Nucleus accumbens (tissue), 56 donors: ENCODE measurements around the gene AQP5.

ENCODE experiments used
- DNase-seq, 56 donors: peaks; one replicate each; lab custom pipeline; 2025; lab: John Stamatoyannopoulos, UW

AQP5 gene

DNA sequence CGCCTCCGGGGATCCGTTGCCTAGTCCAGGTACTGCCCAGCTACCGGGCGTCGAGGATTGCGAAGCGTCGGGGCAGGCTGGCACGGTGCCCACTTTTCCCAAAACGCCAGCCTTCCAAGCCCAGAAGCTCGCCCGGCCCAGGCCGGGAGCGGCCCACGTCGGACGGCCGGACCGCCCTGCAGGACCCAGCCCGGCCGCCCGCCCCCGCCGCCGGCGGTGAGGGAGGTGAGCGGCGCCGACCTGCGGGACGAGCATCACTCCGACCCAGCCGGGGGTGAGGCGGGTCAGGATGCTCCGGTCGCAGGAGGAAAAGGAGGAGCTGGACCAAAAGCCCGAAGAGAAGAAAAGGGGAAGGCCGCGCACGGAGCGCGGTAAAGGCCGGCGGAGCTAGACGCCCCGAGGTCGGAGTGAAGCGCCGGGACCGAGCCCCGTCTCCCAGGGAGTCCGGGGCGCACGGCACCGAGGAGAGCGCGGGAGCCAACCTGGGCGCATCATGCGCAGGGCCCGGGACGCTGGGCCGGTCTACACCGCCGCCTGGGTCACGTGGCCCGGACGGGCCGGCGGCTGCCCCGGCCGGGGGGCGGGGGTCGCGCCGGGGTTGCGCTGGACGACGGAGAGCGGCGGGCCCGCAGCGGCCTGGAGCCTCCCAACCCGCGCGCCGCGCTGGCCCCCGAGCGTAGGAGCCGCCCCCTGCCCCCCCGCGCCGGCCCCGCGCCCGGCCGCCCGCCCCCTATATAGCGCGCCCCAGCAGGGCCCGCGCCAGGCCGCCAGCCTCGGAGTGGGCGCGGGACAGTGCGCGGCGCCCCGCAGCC, at the start of gene AQP5:
AQP5 (plus strand) TSS at position 762 of the 812 bp plus-strand sequence. CDS start 146 bp downstream, outside the sequence.
- DNase-seq = peak in 1 of 56 donors; percentile 29

DNA sequence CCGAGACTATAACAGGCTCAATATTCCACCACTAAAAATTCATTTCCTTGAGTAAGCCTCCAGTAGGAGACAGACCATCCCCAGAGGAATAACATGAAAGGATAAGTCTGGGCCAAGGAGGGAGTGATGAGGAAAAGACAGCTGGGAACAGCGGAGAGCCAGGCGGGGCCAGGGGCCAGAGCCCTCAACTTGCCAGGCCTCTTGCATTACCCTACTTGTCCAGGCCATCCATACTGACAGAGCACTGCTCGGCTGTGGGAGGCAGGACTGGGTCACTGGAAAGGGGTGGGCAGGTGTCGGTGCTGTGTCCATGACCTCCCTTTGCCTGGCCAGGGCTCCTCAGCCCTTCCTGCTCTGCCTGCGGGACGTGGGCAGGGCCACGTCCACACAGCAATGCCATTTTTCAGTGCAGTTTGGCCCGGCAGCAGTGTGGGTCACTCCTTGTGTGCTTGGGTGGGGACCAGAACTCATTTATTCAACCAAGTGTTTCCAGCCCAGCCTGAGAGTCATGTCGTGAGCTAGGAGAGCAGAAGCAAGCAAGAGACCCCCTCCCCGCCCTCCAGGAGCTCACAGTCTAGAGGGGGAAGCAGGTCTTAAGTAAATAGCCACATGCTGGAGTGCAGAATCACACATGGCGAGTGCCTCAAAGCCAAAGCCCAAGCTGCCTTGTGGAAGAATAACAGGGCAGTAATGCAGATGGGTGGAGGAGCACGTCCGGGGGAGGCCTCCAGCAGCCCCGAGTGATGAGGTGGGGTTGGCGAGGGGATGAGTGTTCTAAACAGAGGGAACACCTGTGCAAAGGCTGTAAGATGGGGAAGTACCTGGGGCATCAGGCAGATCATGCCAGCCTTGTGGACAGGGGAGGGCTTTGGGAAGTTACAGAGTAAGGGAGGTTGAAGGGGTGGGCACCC, 49.1 kb upstream of the AQP5 start:
- DNase-seq = no peak

DNA sequence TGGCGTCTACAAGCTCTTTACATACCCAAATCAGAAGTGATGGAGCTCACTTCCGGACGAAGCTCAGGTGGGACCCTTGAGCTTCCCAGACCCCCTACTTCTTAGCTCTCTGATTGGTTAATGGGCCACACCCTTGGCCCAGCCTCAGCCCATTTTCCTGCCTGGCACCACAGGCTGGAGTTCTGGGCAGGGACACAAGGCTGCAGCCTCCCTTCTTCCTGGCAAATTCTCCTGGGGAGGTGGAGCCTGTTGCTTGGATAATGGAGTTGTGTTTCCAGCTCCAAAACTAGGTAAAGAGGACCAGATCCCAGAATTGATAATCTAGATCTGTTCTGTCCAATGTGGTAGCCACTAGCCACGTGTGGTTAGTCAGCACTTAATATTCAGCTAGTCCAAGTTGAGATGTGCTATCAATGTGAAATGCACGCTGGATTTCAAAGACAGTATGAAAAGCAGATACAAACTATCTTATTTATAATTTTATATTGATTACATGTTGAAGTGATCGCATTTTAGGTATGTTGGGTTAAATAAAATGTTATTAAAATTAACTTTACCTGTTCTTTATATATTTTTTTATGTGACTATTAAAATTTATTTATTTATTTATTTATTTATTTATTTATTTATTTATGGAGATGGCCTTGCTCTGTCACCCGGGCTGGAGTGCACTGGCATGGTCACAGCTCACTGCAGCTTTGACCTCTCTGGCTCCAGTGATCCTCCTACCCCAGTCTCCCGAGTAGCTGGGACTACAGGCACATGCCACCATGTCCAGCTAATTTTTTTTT, 45.3 kb upstream of the AQP5 start:
- no peak for DNase-seq

DNA sequence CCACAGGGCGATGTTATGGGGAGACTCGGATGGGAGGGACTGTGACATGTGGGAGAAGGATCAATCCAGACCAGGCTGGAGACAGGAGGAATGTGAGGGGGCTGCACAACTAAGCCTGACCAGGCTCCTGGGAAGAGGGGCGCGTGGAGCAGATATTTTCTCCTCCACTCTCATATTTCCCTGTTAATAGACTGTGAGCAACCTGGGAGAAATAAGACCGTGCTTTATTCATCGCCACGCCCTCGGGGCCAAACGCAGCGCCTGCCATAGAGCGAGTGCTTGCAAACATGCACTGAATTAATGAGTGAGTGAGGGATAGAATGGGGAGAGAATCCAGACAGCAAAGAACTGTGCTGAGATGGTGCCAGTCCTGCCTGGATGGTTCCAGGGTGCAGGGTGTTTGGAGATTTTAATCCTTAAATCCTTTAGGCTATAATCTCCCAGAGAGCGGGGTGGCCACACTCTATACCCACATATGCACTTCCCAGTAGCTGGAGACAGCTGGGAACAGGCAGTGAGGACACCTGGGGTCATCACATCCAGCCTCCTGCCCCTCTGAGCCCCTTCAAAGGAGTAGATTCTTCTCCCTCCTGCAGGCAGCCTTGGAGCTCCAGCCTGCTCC, 44.4 kb upstream of the AQP5 start:
- DNase-seq = no peak

DNA sequence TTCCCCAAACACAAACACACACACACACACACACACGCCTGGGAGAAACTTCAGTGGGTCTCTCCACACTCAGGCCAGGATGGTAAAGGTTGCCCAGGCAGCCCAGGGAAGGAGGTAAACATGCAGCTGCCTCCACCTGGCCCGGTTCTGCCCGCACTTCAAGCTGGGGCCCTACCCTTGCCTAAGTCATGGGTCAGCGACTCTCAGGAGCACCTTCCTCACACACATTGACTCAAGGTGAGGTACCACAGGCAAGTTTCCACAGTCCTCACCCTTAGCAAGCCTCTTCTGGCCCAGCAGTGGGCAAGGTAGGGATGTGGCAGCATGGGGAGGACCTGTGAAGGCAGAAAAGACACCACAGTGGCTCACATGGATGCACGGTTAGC, 43.9 kb upstream of the AQP5 start:
- DNase-seq = no peak

DNA sequence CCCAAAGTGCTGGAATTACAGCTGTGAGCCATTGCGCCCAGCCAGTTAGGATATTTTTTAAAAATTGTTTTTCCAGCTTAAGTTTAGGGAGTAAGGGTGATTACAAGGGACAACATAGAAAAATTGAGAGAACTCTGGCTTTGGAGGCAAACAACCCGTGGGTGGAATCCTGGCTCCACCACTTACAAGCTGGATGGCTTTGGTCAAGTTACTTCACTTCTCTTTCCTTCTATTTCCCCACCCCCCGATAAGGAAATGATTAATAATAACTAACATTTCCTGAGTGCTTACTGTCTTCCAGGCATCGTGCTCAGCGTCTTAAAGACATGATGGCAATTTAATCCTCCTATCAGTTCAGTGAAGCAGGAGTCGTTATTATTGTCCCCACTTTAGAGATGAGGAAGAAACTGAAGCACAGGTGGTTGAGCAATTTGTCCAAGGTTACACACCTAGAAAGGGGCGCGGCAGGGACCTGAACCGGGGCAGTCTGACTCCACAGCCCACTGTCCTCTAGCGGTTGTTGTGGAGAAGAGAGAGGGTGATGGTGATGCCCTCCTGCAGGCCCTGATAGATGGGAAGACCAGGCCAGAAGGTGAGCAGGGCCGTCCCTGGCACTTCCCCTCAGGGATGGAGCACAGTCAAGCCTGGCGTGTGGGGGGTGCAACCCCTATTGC, 41.3 kb upstream of the AQP5 start:
- DNase-seq = no peak

DNA sequence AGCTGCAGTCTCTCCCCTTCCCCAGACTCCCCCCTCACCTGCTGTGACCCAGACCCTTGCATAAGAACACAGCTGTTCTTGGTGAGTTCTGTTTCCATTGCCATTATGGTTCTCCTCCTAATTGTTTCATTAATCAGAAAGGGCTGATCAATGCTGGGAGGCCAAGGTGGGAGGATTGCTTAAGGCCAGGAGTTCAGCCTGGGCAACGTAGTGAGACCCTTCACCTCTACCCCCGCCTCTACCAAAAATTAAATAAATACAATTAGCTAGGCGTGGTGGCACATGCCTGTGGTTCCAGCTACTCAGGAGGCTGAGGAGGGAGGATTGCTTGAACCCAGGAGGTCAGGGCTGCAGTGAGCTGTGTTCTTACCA, 40.8 kb upstream of the AQP5 start:
- DNase-seq = no peak

DNA sequence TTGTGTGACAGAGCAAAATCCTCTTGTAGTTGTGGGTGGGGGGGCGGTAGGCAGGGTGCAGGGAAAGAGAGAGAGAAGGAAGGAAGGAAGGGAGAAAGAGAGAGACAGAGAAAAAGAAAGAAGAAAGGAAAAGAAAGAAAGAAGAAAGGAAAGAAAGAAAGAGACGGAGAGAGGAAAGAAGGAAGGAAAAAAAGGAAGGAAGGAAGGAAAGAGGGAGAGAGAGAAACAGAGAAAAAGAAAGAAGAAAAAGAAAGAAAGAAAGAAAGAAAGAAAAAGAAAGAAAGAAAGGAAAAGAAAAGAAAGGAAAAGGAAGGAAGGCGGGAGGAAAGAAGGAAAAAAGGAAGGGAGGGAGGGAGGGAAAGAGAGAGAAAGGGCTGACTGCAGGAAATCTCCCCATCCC, 40.4 kb upstream of the AQP5 start:
- DNase-seq = no peak

DNA sequence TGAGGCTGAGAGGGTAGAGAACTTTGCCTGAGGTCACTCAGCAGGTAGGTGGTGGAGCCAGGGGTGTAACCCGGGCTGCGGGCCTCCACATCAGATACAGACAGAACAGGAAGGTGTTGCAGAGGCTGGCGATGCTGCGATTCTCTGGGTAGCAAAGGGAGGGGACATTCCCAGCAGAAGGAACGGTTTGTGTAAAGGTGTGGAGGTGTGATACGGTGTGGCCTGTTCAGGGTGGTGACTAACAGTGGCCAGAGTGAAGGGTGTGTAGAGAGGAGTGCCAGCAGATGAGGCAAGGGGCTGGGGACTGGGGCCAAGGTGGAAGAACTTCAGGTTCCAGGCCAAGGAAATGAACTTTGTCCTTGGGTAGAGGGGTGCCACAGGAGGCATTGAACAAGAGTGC, 39.7 kb upstream of the AQP5 start:
- DNase-seq = no peak

DNA sequence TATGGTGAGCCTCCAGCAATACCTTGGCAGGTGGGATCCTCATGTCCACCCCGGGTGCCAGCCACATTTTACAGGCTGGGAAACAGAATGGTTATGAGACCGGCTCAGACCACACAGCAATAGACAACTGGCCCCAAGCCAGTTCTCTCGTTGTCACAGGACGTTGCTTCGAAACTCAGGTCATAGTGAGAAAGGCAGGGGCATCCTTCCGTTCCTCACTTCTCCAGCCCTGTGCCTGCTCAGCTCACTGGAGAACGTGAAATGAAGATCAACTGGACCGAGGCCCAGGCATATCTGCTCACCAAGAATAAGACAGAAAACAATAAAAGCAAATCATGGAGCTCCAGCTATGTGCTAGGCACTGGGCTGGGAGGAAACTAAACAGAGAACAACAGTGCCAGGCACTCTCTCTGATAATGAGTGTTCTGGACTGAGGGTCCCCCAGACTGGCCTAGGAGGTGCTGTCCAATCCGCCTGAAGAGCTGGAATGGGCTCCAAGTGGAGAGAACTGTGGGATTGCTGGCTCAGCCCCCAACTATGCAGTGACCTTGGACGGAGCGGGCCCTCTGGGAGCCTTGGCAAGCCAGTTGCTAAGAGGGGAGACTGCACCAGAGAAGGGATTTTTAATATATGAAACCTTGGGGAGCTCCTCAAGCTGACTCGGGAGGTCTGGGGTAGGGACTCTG, 39.2 kb upstream of the AQP5 start:
- DNase-seq = no peak

DNA sequence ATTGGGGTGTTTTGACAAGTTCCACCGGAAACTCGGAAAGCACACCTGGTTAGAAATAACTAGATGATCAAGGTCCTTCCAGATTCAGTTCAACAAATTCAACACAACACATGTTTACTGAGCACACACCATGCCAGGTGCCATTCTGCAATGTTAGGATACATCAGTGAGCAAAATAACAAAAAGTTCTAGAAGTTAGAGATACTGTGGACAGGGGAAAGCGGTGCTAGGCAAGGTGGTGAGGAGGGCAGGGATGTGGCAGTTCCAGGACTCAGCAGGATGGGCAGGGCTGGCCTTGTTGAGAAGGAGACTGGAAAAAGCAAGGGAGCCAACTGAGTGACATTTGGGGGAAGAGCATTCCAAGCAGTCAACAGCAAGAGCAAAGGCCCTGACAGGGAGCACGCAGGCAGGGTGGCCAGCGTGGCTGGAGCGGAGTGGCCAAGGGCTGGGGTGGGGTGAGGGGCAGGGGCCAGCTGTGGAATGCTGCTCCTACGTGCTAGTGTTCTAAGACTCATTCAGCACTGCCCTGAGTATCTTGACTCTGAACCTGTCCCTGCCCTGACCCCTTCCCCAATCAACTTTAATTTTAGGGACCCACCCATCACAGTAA, 38.5 kb upstream of the AQP5 start:
- DNase-seq = no peak

DNA sequence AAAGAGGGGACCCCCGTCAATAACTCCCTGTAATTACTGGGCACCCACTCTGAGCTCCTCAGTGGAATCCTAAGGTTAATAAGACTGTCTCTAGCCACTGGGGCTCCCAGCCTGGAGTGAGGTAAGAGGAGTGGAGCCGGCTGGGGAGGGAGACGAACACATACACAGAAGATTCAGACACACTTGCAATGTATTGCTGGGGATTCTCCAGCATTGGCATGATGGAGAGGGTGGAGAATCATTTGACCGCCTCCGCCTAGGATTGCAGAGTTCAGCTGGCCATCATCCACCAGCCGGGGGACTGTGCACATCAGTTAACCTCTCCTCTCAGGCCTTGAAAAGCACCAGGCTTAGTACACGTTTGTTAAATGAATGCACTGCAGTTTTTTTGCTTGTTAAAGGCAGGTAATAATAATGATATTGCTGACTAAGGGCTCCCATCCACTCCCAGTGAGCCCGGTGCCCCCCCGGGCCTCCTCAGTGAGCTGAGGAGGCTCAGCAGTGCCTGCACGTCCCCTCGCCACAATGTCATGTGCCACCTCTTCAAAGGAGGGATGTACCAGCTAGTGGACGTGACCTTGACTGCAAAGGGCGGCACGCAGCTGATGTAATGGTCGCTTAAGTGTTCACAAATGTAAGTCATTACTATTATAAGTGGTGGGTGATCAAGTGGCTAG, 37.7 kb upstream of the AQP5 start:
- no peak for DNase-seq

DNA sequence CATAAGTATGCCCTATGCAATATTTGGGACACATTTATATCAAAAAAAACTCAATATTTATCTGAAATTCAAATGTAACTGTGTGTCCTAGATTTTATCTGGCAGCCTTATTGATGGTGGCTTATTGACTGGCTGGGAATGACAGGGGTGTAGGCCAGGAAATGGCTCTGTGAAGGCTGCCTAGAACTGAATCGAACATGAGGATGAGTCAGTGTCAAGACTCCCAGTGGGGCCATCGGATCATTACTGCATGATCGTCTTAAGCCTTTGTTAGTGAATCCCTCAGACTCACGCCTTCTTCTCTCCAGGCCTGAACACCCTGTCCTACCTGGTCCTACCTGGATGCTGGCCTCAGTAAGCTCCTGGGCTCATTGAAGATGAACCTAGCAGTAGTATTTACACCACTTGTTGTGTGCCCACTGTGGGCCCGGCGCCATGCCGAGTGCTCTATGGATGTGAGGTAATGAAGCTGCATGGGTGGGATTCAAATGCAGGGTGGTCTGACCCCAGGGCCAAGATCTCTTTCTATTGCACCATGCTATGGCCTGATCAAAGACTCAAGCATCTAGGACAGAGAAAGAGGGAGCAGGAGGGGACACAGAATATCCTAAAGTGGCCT, 36.9 kb upstream of the AQP5 start:
- DNase-seq = no peak

DNA sequence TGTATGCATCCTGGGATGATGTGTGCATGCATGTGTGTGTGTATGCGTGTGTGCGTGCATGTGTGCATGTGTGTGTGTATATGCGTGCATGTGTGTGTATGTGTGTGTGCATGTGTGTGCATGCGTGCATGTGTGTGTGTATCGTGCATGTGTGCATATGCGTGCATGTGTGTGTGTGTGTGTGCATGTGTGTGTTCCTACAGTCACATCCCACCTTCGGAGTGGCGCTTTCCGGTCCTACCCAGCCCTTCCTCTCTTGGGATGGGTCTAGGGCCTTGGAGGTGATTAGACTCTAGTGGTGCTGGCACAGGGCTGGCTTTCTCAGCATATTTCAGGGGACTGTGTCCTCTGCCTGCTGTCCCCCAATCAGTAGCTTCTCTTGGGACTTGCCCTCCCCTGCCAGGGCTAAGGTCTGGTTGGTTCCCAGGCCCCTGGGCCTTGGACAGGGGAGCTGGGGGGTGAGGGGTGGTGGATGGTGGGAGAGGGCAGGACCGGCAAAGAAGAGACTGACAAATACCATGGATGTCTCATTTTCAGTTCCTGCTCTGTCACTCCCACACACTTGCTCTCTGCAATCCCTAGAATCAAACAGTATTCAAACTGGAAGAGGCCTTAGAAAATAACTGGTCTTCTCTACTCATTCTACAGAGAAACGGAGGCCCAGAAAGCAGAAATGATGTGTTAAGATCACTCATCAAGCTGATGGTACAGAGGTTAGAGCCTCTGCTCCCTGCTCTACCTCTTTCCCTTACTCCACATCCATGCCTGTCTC, 36.1 kb upstream of the AQP5 start:
- no peak for DNase-seq

DNA sequence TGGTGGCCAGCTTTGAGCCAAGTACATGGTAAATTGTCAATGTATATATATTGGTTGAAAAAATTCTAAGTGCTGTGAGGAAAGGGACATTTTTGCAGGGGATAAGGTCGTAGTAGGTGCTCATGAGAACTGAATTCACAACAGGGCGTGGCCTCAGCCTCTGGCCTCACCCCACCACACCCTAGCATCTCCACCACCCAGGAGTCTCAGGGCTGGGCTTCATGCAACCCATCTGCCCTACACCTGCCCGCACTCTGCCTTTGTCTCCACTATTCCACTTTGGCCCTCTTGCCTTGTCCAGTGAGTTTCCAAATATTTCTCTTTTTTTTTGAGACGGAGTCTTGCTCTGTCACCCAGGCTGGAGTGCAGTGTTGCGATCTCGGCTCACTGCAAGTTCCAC, 33.2 kb upstream of the AQP5 start:
- no peak for DNase-seq

DNA sequence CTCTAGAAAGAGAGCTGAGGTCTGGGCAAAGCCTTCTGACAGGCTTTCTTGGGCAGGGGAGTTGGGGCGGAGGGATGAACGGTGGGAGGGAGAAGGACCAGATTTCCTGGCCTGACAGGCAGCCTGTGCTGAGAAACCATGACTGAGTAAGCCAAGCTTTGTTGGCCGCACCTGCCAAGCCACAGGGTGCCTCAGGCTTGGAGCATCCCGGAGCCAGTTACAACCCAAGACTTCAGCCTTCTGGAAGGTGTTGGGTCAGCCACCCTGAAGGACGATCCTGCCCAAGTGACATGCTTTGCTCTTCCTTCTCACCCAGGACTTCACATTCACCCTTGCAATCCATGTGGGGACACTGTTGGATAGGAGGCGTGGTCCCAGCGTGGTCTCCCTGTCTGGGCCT, 32.1 kb upstream of the AQP5 start:
- no peak for DNase-seq
